ENCODE data around the gene SCLT1. TPM values are rescaled to one million over a fixed set of nuclear protein-coding genes. Genes with fewer than 3 reads are reported as not detected.
"Not testable (repeated sequence)": the region's sequence is repeated elsewhere in the genome, so short reads cannot be mapped to it uniquely, and the experiment has no call there.

Gene SCLT1
- total and polyA plus RNA-seq, 2 donors, result 5.1 to 69.0 TPM

- no peak overlapping the region for H3K27ac ChIP-seq (ENCODE audit: low read depth)
- H3K4me3 ChIP-seq (ENCODE audit: low read depth, low read length), result no peak overlapping the region
- H3K4me1 ChIP-seq (ENCODE audit: insufficient read depth), result no peaks in the 10 kb centered on the region
- DNase-seq (ENCODE audit: extremely low spot score), result no peak
- no peaks in the 10 kb centered on the region for H3K36me3 ChIP-seq (ENCODE audit: insufficient read depth)
Observed at GRCh38 chr4:129098531-129099001, 5.2 kb upstream of the SCLT1 start.

GRCh38 chr4:129095811-129096454, 2.6 kb upstream of the SCLT1 start, which contains the start of gene C4orf33:
Gene C4orf33, plus strand, starts transcription at chr4:129096152. Its CDS starts 6,459 bp downstream, at chr4:129102611.
- WGBS, result 11% methylated on average over 14 of the region's 14 CpGs

GRCh38 chr4:129094347-129094746, 1.0 kb upstream of the SCLT1 start:
- Histone ChIP-seq H3K27ac (ENCODE audit: low read depth) (no peak overlapping the region), H3K36me3 (ENCODE audit: insufficient read depth) (no peaks in the 10 kb centered on the region), H3K4me3 (ENCODE audit: low read depth, low read length) (no peak overlapping the region), H3K4me1 (ENCODE audit: insufficient read depth) (no peaks in the 10 kb centered on the region)
- WGBS, result 56% methylated on average over 3 of the region's 3 CpGs
- DNase-seq (ENCODE audit: extremely low spot score), result no peak

More at GRCh38 chr4:129095811-129096454, 2.6 kb upstream of the SCLT1 start, which contains the start of gene C4orf33:
- peak within 1 kb of the TSS; percentile 44 for H3K4me3 ChIP-seq (ENCODE audit: low read depth, low read length)
- no peaks in the 10 kb centered on the region for H3K4me1 ChIP-seq (ENCODE audit: insufficient read depth)
- H3K36me3 ChIP-seq (ENCODE audit: insufficient read depth), result no peaks in the 10 kb centered on the region
- DNase-seq (ENCODE audit: extremely low spot score), result peak; percentile 67
- H3K27ac ChIP-seq (ENCODE audit: low read depth), result peak within 1 kb of the TSS; percentile 30

GRCh38 chr4:129092631-129093190, 628 bp downstream of the SCLT1 start:
- H3K36me3 ChIP-seq (ENCODE audit: insufficient read depth), result no peaks in the 10 kb centered on the region
- peak; percentile 42 for DNase-seq (ENCODE audit: extremely low spot score)
- peak overlapping the region; percentile 95 for H3K27ac ChIP-seq (ENCODE audit: low read depth)
- H3K4me1 ChIP-seq (ENCODE audit: insufficient read depth), result no peaks in the 10 kb centered on the region
- H3K4me3 ChIP-seq (ENCODE audit: low read depth, low read length), result peak overlapping the region; percentile 62
- WGBS, result under 1% methylated on average over 11 of the region's 11 CpGs

GRCh38 chr4:129087516-129087915, 5.8 kb downstream of the SCLT1 start:
- Histone ChIP-seq H3K4me1 (ENCODE audit: insufficient read depth) (no peaks in the 10 kb centered on the region), H3K27ac (ENCODE audit: low read depth) (no peak overlapping the region), H3K36me3 (ENCODE audit: insufficient read depth) (no peaks in the 10 kb centered on the region), H3K4me3 (ENCODE audit: low read depth, low read length) (no peak overlapping the region)
- DNase-seq (ENCODE audit: extremely low spot score), result no peak
- WGBS, result over 99% methylated on average over 2 of the region's 2 CpGs

- H3K36me3 ChIP-seq (ENCODE audit: insufficient read depth), result peaks cover 3% of the 10 kb centered on the region
- no peak overlapping the region for H3K27ac ChIP-seq (ENCODE audit: low read depth)
- WGBS, result 97% methylated on average over 4 of the region's 4 CpGs
- no peak overlapping the region for H3K4me3 ChIP-seq (ENCODE audit: low read depth, low read length)
- no peak for DNase-seq (ENCODE audit: extremely low spot score)
- H3K4me1 ChIP-seq (ENCODE audit: insufficient read depth), result no peaks in the 10 kb centered on the region
Observed at GRCh38 chr4:129085472-129085871, 7.9 kb downstream of the SCLT1 start.

GRCh38 chr4:129082302-129082701, 11.0 kb downstream of the SCLT1 start:
- 95% methylated on average over 5 of the region's 5 CpGs for WGBS
- no peak for DNase-seq (ENCODE audit: extremely low spot score)
- Histone ChIP-seq H3K4me3 (ENCODE audit: low read depth, low read length) (no peak overlapping the region), H3K27ac (ENCODE audit: low read depth) (no peak overlapping the region), H3K4me1 (ENCODE audit: insufficient read depth) (no peaks in the 10 kb centered on the region), H3K36me3 (ENCODE audit: insufficient read depth) (peaks cover 6% of the 10 kb centered on the region)

GRCh38 chr4:129080129-129080528, 13.2 kb downstream of the SCLT1 start:
- H3K4me1 ChIP-seq (ENCODE audit: insufficient read depth), result no peaks in the 10 kb centered on the region
- peaks cover 6% of the 10 kb centered on the region for H3K36me3 ChIP-seq (ENCODE audit: insufficient read depth)
- no peak overlapping the region for H3K4me3 ChIP-seq (ENCODE audit: low read depth, low read length)
- DNase-seq (ENCODE audit: extremely low spot score), result no peak
- no peak overlapping the region for H3K27ac ChIP-seq (ENCODE audit: low read depth)

- no peak overlapping the region for H3K4me3 ChIP-seq (ENCODE audit: low read depth, low read length)
- no peak for DNase-seq (ENCODE audit: extremely low spot score)
- H3K36me3 ChIP-seq (ENCODE audit: insufficient read depth), result peaks cover 6% of the 10 kb centered on the region
- H3K27ac ChIP-seq (ENCODE audit: low read depth), result no peak overlapping the region
- no peaks in the 10 kb centered on the region for H3K4me1 ChIP-seq (ENCODE audit: insufficient read depth)
Observed at GRCh38 chr4:129077326-129077725, 16.0 kb downstream of the SCLT1 start.

- not testable (repeated sequence) for H3K36me3 ChIP-seq (ENCODE audit: insufficient read depth); H3K4me1 ChIP-seq (ENCODE audit: insufficient read depth); H3K4me3 ChIP-seq (ENCODE audit: low read depth, low read length); DNase-seq (ENCODE audit: extremely low spot score); H3K27ac ChIP-seq (ENCODE audit: low read depth)
- 99% methylated on average over 2 of the region's 2 CpGs for WGBS
Observed at GRCh38 chr4:129069537-129069936, 23.8 kb downstream of the SCLT1 start.

GRCh38 chr4:129064717-129065116, 28.6 kb downstream of the SCLT1 start:
- H3K36me3 ChIP-seq (ENCODE audit: insufficient read depth), result no peaks in the 10 kb centered on the region
- H3K27ac ChIP-seq (ENCODE audit: low read depth), result no peak overlapping the region

GRCh38 chr4:129063640-129064039, 29.7 kb downstream of the SCLT1 start:
- no peaks in the 10 kb centered on the region for H3K36me3 ChIP-seq (ENCODE audit: insufficient read depth)

More at GRCh38 chr4:129064717-129065116, 28.6 kb downstream of the SCLT1 start:
- H3K4me1 ChIP-seq (ENCODE audit: insufficient read depth), result no peaks in the 10 kb centered on the region
- DNase-seq (ENCODE audit: extremely low spot score), result no peak
- no peak overlapping the region for H3K4me3 ChIP-seq (ENCODE audit: low read depth, low read length)

GRCh38 chr4:129062580-129062979, 30.8 kb downstream of the SCLT1 start:
- Histone ChIP-seq H3K4me3 (ENCODE audit: low read depth, low read length) (no peak overlapping the region), H3K4me1 (ENCODE audit: insufficient read depth) (no peaks in the 10 kb centered on the region), H3K27ac (ENCODE audit: low read depth) (no peak overlapping the region), H3K36me3 (ENCODE audit: insufficient read depth) (no peaks in the 10 kb centered on the region)
- 98% methylated on average over 3 of the region's 3 CpGs for WGBS
- no peak for DNase-seq (ENCODE audit: extremely low spot score)

More at GRCh38 chr4:129063640-129064039, 29.7 kb downstream of the SCLT1 start:
- Histone ChIP-seq H3K4me3 (ENCODE audit: low read depth, low read length) (no peak overlapping the region), H3K27ac (ENCODE audit: low read depth) (no peak overlapping the region), H3K4me1 (ENCODE audit: insufficient read depth) (no peaks in the 10 kb centered on the region)
- DNase-seq (ENCODE audit: extremely low spot score), result no peak
- WGBS, result 96% methylated on average over 2 of the region's 2 CpGs

GRCh38 chr4:129059028-129059427, 34.3 kb downstream of the SCLT1 start:
- no peak for DNase-seq (ENCODE audit: extremely low spot score)
- Histone ChIP-seq H3K4me3 (ENCODE audit: low read depth, low read length) (no peak overlapping the region), H3K36me3 (ENCODE audit: insufficient read depth) (no peaks in the 10 kb centered on the region), H3K4me1 (ENCODE audit: insufficient read depth) (no peaks in the 10 kb centered on the region), H3K27ac (ENCODE audit: low read depth) (no peak overlapping the region)
